Peyer's patch (tissue), 4 donors: ENCODE results near the gene NFYB. TPM values are rescaled to one million over a fixed set of nuclear protein-coding genes. Genes with fewer than 3 reads are reported as not detected.

Source experiments
- DNase-seq, 3 donors: peaks; one replicate each; pipeline ENCODE4 v3.0.0-alpha.2; 2017 to 2019
- H3K27ac ChIP-seq, 4 donors: fragments of 200-600 bp; sonication (generic); one replicate each; pipeline ENCODE4 v1.5.1; 2016 to 2019
- H3K27me3 ChIP-seq, 2 donors: fragments of 200-600 bp; sonication (generic); one replicate each; pipeline ENCODE4 v1.5.1; 2019
- H3K36me3 ChIP-seq, 3 donors: fragments of 200-600 bp; sonication (generic); one replicate each; pipeline ENCODE4 v1.5.1; 2016 to 2019
- H3K4me1 ChIP-seq, 4 donors: fragments of 200-600 bp; sonication (generic); one replicate each; pipeline ENCODE4 v1.5.1; 2016 to 2019
- H3K4me3 ChIP-seq, 4 donors: fragments of 200-600 bp; sonication (generic); 1 replicate in 3 of 4; 2 replicates in 1 of 4; pipeline ENCODE4 v1.5.1; 2016 to 2019; ENCODE audit warnings: mild to moderate bottlenecking in 1 of 4
- H3K9me3 ChIP-seq, 4 donors: fragments of 200-600 bp; sonication (generic); one replicate each; pipeline ENCODE4 v1.5.1; 2016 to 2019; ENCODE audit warnings: mild to moderate bottlenecking in 1 of 4
- POLR2A ChIP-seq, 2 donors: fragments of 450-650 bp; IDR thresholded peaks; one replicate each; pipeline ENCODE4 v1.5.1; 2017; ENCODE audit warnings: antibody characterized with exemption in 2 of 2, mild to moderate bottlenecking in 2 of 2, moderate library complexity in 2 of 2
- total RNA-seq, 4 donors: library from RNA; depleted of rRNA; stranded (reverse); fragments of >200 nt; gene quantifications; one replicate each; pipeline ENCODE4 v1.1.0, GENCODE V29; 2016
- TF ChIP-seq, protein P1 (sequence below), 6 experiments: fragments of 450-650 bp in 4 of 6; fragments of 200-600 bp in 2 of 6; sonication (generic) in 1 of 6; IDR thresholded peaks; one replicate each; pipeline ENCODE4 v1.5.1; 2017 to 2019; ENCODE audit warnings: antibody characterized with exemption in 6 of 6, mild to moderate bottlenecking in 3 of 6, moderate library complexity in 1 of 6

The NFYB gene
- total RNA-seq, 4 donors from 2014 or later, result 9.1 to 25.6 (median 19.4) TPM

- Histone ChIP-seq H3K9me3 (no peaks in the 10 kb centered on the region), H3K36me3 (no peaks in the 10 kb centered on the region), H3K27ac (no peak overlapping the region), H3K27me3 (no peaks in the 10 kb centered on the region), H3K4me1 (no peaks in the 10 kb centered on the region), H3K4me3 (no peak overlapping the region)
- no peak for DNase-seq
- TF ChIP-seq POLR2A (IDR thresholded peaks at IDR 0.05), result no peak
- TF ChIP-seq, protein P1, sequence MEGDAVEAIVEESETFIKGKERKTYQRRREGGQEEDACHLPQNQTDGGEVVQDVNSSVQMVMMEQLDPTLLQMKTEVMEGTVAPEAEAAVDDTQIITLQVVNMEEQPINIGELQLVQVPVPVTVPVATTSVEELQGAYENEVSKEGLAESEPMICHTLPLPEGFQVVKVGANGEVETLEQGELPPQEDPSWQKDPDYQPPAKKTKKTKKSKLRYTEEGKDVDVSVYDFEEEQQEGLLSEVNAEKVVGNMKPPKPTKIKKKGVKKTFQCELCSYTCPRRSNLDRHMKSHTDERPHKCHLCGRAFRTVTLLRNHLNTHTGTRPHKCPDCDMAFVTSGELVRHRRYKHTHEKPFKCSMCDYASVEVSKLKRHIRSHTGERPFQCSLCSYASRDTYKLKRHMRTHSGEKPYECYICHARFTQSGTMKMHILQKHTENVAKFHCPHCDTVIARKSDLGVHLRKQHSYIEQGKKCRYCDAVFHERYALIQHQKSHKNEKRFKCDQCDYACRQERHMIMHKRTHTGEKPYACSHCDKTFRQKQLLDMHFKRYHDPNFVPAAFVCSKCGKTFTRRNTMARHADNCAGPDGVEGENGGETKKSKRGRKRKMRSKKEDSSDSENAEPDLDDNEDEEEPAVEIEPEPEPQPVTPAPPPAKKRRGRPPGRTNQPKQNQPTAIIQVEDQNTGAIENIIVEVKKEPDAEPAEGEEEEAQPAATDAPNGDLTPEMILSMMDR (IDR thresholded peaks at IDR 0.05), result no peak
Measured at GRCh38 chr12:104154286-104154685, 16.3 kb upstream of the NFYB start.

DNA sequence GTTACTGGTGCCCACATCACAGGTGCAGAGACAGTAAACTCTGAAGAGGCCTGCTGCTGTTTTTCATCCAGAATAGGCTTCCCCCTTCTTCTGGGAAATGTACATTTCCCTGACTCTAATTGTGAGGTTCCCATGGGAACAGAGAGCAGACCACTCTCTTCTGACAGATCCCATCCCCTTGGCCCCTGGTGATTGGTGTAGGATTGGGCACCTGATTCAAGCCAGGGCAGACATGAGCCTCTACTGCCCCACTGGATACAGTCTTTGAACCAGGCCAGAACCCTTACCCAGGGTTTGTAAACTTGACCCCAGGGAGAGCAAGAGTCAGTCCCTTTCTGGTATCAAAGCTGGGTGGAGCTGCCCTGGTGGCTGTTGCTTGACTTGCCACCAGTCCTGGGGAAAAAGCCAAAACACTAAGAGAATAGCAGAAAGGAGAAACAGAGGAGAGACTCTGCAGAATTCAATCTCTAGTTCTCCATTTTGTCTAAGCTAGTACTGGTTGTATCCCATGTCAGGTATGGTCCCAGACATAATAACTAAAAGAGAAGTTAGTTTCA is 14.8 kb upstream of the NFYB start:
- Histone ChIP-seq H3K4me3 (no peak overlapping the region), H3K27ac (no peak overlapping the region), H3K4me1 (no peaks in the 10 kb centered on the region), H3K9me3 (no peaks in the 10 kb centered on the region), H3K36me3 (no peaks in the 10 kb centered on the region), H3K27me3 (no peaks in the 10 kb centered on the region)
- no peak for DNase-seq
- TF ChIP-seq POLR2A (IDR thresholded peaks at IDR 0.05), result no peak

DNA sequence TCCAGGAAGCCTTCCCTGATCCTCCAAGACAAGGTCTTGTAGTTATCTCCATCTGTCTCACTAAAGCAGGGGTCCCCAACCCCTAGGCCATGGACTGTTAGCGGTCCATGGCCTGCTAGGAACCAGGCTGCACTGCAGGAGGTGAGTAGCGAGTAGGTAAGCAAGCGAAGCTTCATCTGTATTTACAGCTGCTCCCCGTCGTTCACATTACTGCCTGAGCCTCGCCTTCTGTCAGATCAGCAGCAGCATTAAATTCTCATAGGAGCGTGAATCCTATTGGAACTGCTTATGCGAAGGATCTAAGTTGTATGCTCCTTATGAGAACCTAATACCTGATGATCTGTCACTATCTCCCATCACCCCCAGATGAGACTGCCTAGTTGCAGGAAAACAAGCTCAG is 12.4 kb upstream of the NFYB start:
- Histone ChIP-seq H3K27ac (no peak overlapping the region), H3K4me1 (no peaks in the 10 kb centered on the region), H3K9me3 (no peaks in the 10 kb centered on the region), H3K4me3 (no peak overlapping the region), H3K36me3 (no peaks in the 10 kb centered on the region), H3K27me3 (no peaks in the 10 kb centered on the region)
- DNase-seq, result no peak
- TF ChIP-seq, protein P1 (IDR thresholded peaks at IDR 0.05), result no peak
- no peak for TF ChIP-seq POLR2A (IDR thresholded peaks at IDR 0.05)

GRCh38 chr12:104147346-104147745 is 9.3 kb upstream of the NFYB start:
- H3K36me3 ChIP-seq, result no peaks in the 10 kb centered on the region
- DNase-seq, result no peak
- TF ChIP-seq, protein P1 (IDR thresholded peaks at IDR 0.05), result no peak
- TF ChIP-seq POLR2A (IDR thresholded peaks at IDR 0.05), result no peak
- H3K27me3 ChIP-seq, result no peaks in the 10 kb centered on the region
- H3K27ac ChIP-seq, result no peak overlapping the region
- no peak overlapping the region for H3K4me3 ChIP-seq
- no peaks in the 10 kb centered on the region for H3K9me3 ChIP-seq
- no peaks in the 10 kb centered on the region for H3K4me1 ChIP-seq

DNA sequence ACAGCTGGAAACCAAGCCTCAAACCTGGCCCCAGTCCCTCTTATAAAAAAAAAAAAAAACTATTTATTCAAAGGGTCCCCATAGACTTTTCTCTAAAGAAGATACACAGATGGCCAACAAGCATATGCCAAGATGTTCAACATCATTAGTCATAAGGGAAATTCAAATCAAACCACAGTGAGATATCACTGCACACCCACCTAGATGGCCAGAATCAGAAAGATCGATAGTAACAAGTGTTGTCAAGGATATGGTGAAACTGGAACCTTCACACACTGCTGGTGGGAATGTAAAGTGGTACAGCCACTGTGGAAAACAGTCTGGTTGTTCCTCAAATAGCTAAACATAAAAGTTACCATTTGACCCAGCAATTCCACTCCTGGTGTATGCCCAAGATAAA is 5.9 kb upstream of the NFYB start:
- no peaks in the 10 kb centered on the region for H3K27me3 ChIP-seq
- no peaks in the 10 kb centered on the region for H3K4me1 ChIP-seq
- no peak overlapping the region for H3K27ac ChIP-seq
- DNase-seq, result no peak
- no peaks in the 10 kb centered on the region for H3K9me3 ChIP-seq
- TF ChIP-seq, protein P1 (IDR thresholded peaks at IDR 0.05), result no peak
- TF ChIP-seq POLR2A (IDR thresholded peaks at IDR 0.05), result no peak
- H3K4me3 ChIP-seq, result no peak overlapping the region
- no peaks in the 10 kb centered on the region for H3K36me3 ChIP-seq

GRCh38 chr12:104143002-104143401 is 5.0 kb upstream of the NFYB start:
- Histone ChIP-seq H3K27me3 (no peaks in the 10 kb centered on the region), H3K9me3 (no peaks in the 10 kb centered on the region), H3K36me3 (no peaks in the 10 kb centered on the region), H3K4me1 (peaks cover 0 to 4% (median 0%) of the 10 kb centered on the region in 4 donors), H3K4me3 (no peak overlapping the region), H3K27ac (no peak overlapping the region)
- TF ChIP-seq, protein P1 (IDR thresholded peaks at IDR 0.05), result no peak
- no peak for TF ChIP-seq POLR2A (IDR thresholded peaks at IDR 0.05)
- DNase-seq, result no peak
